ENCODE measurements around the gene CYP46A1.

Gene CYP46A1

GRCh38 chr14:99667821-99668220, 16.3 kb upstream of the CYP46A1 start:
- no peak for TF ChIP-seq RAD21 (IDR thresholded peaks at IDR 0.05; ENCODE audit: low read depth)

GRCh38 chr14:99668307-99669295, 15.5 kb upstream of the CYP46A1 start:
- no peak for TF ChIP-seq MAX (IDR thresholded peaks at IDR 0.05)

GRCh38 chr14:99670361-99671234, 13.5 kb upstream of the CYP46A1 start:
- no peak for TF ChIP-seq EP300 (IDR thresholded peaks at IDR 0.05; ENCODE audit: borderline replicate concordance)
- TF ChIP-seq CREB1 (IDR thresholded peaks at IDR 0.05; ENCODE audit: low read depth) = no peak
- TF ChIP-seq TAF1 (IDR thresholded peaks at IDR 0.05; ENCODE audit: low read depth) = no peak
- no peak for TF ChIP-seq CEBPB (IDR thresholded peaks at IDR 0.05)
- TF ChIP-seq RAD21 (IDR thresholded peaks at IDR 0.05; ENCODE audit: low read depth) = no peak
- TF ChIP-seq TCF12 (IDR thresholded peaks at IDR 0.05; ENCODE audit: low read depth) = no peak

GRCh38 chr14:99671235-99672224, 12.6 kb upstream of the CYP46A1 start:
- TF ChIP-seq REST (IDR thresholded peaks at IDR 0.05; ENCODE audit: low read depth) (no peak), RAD21 (IDR thresholded peaks at IDR 0.05; ENCODE audit: low read depth) (no peak), TAF1 (IDR thresholded peaks at IDR 0.05; ENCODE audit: low read depth) (no peak), NFIC (IDR thresholded peaks at IDR 0.05) (no peak), MAX (IDR thresholded peaks at IDR 0.05) (no peak), USF1 (IDR thresholded peaks at IDR 0.05) (no peak), CEBPB (IDR thresholded peaks at IDR 0.05) (no peak), EP300 (IDR thresholded peaks at IDR 0.05; ENCODE audit: borderline replicate concordance) (no peak), FOXM1 (IDR thresholded peaks at IDR 0.05; ENCODE audit: borderline replicate concordance, low read depth) (no peak), TEAD4 (IDR thresholded peaks at IDR 0.05) (no peak), ZBTB7A (IDR thresholded peaks at IDR 0.05; ENCODE audit: low read depth) (no peak)

- no peak for TF ChIP-seq EP300 (IDR thresholded peaks at IDR 0.05; ENCODE audit: borderline replicate concordance)
- no peak for TF ChIP-seq YY1 (IDR thresholded peaks at IDR 0.05; ENCODE audit: low read depth)
- no peak for TF ChIP-seq MAX (IDR thresholded peaks at IDR 0.05)
- no peak for TF ChIP-seq TEAD4 (IDR thresholded peaks at IDR 0.05)
- TF ChIP-seq FOXM1 (IDR thresholded peaks at IDR 0.05; ENCODE audit: borderline replicate concordance, low read depth) = no peak
- TF ChIP-seq REST (IDR thresholded peaks at IDR 0.05; ENCODE audit: low read depth) = no peak
- no peak for TF ChIP-seq CREB1 (IDR thresholded peaks at IDR 0.05; ENCODE audit: low read depth)
- no peak for TF ChIP-seq NFIC (IDR thresholded peaks at IDR 0.05)
- TF ChIP-seq TCF12 (IDR thresholded peaks at IDR 0.05; ENCODE audit: low read depth) = no peak
- TF ChIP-seq EGR1 (IDR thresholded peaks at IDR 0.05) = no peak
- TF ChIP-seq USF1 (IDR thresholded peaks at IDR 0.05) = no peak
- no peak for TF ChIP-seq CEBPB (IDR thresholded peaks at IDR 0.05)
- TF ChIP-seq RAD21 (IDR thresholded peaks at IDR 0.05; ENCODE audit: low read depth) = no peak
- no peak for TF ChIP-seq ZBTB7A (IDR thresholded peaks at IDR 0.05; ENCODE audit: low read depth)
Observed at GRCh38 chr14:99672506-99673304, 11.4 kb upstream of the CYP46A1 start.
